ENCODE measurements around the gene ZFAND5. TPM values are rescaled to one million over a fixed set of nuclear protein-coding genes. Genes with fewer than 3 reads are reported as not detected.
A peak's percentile ranks its signal among the peaks of the same experiment; 100 is the strongest.

The ZFAND5 gene, protein sequence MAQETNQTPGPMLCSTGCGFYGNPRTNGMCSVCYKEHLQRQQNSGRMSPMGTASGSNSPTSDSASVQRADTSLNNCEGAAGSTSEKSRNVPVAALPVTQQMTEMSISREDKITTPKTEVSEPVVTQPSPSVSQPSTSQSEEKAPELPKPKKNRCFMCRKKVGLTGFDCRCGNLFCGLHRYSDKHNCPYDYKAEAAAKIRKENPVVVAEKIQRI
- polyA plus RNA-seq (ENCODE audit: insufficient read length in 3 of 3): 100 to 1,000 TPM; 197 to 212 (median 212) TPM

DNA sequence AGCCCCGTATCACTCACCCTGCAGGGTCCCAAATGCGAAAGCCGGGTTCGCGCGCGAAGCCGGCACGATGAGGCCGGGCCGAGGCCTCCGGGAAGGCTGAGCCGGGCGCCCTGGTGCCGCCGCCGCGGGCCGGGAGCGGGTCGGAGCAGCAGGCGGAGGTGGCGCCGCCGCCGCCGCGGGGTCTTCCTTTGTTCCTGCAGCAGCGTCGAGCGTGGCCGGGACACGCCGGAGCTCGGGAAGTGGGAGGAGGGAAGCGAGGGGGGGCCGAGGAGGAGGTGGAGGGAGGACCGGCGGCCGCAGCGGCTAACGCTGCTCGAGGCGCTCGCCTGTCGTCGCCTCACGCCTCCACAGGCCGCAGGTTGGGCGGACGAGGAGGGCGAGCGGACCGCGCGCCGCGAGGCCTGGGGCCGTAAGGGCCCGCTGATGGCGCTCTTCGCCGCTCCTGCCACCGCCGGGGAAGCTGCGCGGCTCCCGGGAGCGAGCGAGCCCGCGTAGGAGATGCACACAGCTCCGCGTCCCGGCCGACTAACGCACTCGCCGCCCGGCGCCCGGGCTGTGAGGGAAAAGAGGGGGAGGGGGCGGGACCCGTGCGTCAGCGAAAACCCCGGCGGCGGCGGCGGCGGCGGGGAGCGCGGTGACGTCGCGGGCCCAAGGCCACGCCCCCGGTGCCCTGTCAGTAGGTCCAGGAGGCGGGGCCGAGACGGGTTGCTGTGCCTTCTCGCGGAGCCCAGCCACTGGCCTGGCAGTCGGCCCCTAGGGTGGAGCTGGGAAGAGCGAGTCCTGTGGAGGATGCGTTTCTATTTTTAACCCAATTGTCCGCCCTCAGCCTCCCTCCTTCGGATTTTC lies at the start of gene ZFAND5:
Gene ZFAND5 (minus strand): TSS at position 530 of the 846 bp plus-strand sequence. CDS start 4,430 bp downstream, outside the sequence.
- peak; percentile 86 to 89 (median 87) for DNase-seq (ENCODE audit: low read depth in 3 of 3, low spot score in 2 of 3)

DNA sequence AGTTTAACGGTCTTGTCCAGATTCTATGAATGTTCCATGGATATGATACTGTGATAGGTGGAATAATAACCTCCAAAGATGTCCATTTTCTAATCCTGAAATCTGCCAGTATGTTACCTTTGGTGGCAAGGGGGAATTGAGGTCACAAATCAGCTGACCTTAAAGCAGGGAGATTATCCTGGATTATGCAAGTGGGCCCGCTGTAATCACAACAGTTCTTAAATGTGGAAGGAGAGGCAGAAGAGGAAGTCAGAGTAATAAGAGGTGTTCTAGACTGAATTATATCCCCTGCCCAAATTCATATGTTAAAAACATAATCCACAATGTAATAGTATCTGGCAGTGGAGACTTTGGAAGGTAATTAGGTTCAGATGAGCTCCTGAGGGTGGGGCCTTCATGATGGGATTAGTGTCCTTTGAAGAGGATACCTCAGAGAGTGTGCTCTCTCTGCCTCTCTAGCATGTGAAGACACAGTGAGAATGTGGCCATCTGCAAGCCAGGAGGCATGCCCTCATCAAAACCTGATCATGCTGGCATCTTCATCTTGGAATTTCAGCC lies 47.6 kb upstream of the ZFAND5 start:
- no peak for DNase-seq (ENCODE audit: low read depth in 3 of 3, low spot score in 2 of 3)

DNA sequence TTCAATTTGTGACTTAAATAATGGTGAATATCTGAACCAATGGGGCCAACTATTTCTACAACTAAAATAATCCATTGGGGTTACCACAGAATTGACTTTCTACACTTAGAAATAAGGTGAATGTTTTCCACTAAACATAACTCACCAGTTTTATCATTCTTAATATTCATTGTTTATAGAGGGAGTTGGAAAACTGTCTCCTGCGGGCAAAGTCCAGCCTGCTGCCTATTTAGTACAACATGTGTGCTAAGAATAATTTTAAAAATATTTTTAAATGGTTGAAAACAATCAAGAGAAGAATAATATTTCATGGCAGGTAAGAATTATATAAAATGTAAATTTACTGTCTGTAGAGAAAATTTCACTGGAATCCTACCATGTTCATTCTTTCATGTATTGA lies 45.2 kb upstream of the ZFAND5 start:
- no peak for DNase-seq (ENCODE audit: low read depth in 3 of 3, low spot score in 2 of 3)

DNA sequence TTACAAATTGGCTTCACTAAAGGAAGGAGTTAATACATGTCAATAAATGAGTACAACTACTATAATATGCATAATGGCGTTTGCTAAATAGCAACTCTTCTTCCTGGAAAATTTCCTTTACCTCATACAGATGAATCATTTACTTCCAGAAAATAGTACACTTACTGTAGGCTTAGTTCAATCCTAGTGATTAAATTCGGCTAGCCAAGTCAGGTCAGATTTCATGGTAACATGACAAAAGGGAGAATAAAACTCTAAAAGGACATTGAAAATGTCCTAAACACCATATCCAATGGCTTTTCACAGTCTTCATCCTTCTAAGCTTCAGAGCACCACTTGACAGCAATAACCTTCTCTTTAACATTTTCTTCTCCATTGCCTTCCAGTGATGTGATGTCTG lies 42.1 kb upstream of the ZFAND5 start:
- peak in 1 of 3 donors; percentile 6 for DNase-seq (ENCODE audit: low read depth in 3 of 3, low spot score in 2 of 3)

DNA sequence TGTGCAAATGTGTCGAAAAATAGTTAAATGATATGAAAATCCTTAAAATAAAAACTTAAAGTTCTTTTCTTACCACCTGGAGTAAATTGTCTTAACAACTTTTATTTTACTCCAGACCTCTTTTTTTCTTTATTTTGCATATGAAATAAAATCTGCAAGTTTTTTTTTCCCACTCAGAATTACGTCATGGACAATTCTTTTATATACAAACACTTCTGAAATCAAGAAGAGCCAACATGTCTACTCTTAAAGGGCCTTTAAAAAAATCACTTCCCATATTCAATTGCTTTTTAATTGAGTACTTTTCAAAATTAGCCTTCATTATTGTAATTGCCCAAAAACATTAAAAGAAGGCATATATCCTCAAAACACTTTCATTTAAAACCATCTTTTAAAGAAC lies 37.7 kb upstream of the ZFAND5 start:
- DNase-seq (ENCODE audit: low read depth in 3 of 3, low spot score in 2 of 3): no peak

DNA sequence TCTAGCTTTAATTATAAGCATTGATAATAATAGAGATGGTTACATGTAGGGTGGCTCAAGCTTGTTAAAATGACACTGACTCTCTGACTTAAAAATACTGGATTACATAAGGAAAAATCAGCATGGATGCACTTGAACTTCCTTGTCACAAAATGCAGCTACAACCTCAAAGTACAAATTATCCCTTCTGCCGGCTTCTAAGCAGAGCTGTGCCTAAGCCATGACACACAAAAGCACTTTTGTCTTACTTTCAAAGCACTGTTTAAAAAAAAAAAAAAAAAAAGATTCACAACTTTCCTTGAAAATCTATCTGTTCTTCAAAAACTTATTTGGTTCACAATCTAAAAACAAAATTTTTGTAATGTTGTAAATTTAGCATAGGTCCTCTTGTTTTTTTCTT lies 36.4 kb upstream of the ZFAND5 start:
- DNase-seq (ENCODE audit: low read depth in 3 of 3, low spot score in 2 of 3): no peak

DNA sequence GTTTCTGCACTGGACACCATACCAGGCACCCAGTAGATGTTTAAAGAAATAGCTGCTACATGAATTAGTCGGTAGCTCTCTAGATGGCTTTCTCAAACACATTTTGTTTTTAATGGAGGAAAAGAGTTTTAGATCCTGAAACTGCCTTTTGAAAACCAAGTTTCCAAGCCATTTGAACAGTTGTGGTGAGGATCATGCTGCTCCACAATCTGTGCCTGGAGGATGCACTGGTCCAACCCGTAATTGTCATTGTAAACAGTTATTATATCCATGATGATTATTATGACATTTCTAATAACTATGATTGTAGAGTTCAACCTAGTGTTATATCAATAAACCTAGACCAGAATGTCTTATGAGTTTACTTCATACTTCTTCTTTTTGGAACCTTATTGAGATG lies 35.9 kb upstream of the ZFAND5 start:
- DNase-seq (ENCODE audit: low read depth in 3 of 3, low spot score in 2 of 3): no peak

DNA sequence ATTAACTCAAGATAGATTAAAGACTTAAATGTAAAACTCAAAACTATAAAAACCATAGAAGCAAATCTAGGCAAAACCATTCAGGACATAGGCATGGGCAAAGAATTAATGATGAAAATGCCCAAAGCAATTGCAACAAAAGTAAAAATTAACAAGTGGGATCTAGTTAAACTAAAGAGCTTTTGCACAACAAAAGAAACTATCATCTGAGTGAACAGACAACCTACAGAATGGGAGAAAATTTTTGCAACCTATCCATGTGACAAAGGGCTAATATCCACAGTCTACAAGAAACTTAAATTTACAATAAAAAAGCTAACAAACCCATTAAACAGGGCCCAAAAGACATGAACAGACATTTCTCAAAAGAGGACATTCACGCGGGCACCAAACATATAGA lies 34.4 kb upstream of the ZFAND5 start:
- no peak for DNase-seq (ENCODE audit: low read depth in 3 of 3, low spot score in 2 of 3)

DNA sequence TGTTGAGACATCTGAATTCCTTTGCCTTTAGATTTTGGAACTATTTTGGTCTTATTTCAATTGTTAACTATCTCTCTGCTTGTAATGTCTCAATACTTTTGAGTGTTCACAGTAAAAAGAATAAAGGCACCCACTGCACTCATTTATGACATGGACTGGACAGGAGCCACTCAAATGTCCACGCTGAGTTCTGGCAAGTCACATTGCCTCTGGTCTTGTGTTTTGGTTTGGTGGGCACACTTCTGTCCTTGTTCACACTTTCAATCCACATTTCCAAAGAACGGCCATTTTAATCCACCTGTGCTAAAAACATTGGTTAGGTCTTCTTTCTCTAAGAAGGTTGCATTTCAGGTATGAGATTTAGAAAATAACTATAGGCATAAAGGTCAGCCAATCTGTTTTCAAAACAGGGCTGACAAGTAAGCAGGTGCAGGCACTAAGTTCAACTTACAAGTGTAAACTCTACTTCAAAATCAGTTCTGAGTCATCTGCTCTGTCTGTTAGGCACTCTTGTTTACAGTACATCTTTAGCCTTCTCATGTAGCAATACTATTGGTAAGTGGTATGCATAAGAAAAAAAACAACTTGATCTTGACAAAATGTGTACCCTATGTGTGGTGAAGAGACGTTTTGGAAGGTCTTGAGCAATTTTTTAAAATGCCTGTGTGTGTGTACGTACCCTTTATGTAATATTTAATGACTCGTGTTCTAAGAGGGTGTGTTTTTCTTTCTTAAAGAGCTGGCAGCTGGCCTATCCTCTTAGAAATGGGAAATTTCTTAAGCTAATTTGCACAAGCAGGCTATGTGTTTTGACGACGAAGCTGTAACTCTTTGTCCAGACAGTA lies 31.5 kb upstream of the ZFAND5 start:
- no peak for DNase-seq (ENCODE audit: low read depth in 3 of 3, low spot score in 2 of 3)

DNA sequence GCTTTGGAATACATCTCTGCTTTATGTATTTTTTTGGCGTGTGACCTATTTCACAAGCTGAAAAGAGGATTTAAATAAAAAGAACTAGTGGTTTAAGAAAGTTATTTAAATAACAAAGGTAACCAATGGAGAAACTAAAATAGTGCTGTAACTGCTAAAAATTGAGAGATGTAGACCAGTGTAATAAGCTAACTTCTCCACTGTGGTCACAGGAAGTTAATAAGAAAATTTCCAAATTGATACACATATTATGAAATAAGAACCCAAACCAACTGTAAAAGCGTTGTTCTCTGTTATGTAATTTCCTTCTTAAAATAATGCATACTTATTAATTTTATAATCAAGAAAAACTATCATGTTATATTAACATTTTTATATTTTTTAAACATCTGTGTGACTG lies 29.1 kb upstream of the ZFAND5 start:
- DNase-seq (ENCODE audit: low read depth in 3 of 3, low spot score in 2 of 3): no peak

DNA sequence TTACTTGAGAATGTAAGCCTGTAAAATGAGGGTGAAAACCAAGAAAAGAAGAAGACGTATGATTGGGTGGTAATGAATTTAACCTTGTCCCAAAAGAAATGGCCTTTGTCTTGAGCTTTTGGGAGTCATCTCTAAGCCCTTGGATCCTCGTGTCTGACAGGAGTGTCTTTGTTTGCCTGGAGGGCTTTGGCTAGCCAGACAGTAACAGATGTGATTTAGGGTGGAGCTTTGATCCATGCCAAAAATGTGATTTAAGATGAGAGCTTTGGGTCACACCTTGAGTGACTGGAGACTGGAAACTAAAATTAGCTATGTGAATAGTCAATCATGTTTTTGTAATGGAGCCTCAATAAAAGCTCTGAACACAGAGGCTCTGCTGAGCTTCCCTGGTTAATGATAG lies 25.9 kb upstream of the ZFAND5 start:
- no peak for DNase-seq (ENCODE audit: low read depth in 3 of 3, low spot score in 2 of 3)

DNA sequence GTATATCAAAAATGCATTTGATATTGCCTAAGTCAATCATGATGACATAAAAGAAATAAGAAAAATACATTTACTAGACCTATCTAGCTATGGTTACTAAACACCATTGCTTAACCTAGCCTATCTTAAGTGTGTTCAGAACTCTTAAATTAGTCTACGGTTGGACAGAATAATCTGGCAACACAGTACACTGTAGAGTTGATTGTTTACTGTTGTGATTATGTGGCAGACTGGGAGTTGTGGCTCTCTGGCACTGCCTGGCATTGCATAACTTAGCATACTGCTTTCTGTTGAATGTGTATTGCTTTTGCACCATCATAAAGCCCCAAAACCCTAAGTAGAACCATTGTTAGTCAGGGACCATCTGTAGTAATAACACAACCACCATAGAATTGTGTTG lies 21.2 kb upstream of the ZFAND5 start:
- DNase-seq (ENCODE audit: low read depth in 3 of 3, low spot score in 2 of 3): no peak

DNA sequence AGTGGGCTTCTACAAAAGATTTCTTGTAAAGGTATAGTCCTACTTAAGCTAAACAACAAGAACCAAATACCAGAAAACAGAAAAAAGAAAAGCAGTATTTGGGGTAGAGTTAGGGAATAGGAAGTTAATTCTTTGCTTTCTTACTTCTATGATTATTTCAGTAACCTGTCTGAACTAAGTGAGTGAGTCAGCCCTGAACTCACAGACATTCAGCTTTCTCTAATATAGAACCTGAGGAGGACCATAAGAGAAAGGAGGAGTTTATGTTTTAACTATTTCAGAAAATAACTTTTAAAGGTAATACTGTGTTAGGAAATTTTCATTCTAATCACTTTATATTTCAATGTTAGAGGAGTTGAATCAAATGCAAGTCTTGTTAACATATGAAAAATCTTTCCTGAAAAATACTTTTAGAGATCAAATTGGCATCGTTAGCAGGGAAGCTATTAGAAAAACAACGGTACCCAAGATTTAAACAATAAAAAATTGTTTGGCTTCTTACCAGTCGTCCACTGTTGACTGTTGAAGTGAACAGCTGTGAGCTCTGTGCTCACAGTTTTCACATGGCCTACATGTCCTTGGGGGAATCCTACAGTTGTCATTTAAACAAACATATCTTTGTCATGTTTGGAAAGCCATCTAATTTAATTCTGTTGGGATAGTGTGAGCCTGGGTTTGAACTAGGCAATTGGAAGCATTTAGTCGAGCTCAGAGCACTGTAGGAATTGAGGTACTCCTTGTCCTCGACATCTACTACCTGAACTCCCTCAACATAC lies 19.9 kb upstream of the ZFAND5 start:
- no peak for DNase-seq (ENCODE audit: low read depth in 3 of 3, low spot score in 2 of 3)

DNA sequence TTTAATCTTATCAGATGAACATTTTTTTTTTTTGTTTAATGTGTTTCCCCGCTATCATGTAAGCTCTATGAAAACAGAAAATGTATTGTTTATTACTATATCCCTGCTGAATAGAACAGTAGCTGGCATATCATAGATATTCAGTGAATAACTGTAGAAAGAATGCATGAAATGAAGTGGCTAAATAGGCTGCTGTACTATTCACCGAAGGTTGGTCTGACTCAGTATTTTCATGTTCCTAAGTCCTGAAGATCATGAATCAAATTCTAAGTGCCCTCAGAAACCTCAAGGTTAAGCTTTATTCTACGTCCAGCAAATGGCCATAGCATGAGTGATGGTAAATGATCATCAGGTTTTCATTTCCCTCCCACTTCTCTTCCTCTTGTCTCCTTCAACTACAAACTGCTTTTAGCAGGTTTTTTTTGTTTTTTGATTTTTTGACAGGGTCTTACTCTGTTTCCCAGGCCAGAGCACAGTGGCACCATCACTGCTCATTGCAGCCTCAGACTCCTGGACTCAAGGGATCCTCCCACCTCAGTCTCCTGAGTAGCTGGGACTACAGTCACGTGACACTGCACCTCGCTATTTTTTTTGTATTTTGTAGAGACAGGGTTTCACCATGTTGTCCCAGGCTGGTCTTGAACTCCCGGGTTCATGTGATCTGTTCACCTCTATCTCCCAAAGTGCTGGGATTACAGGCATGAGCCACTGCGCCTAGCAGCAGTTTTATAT lies 19.1 kb upstream of the ZFAND5 start:
- DNase-seq (ENCODE audit: low read depth in 3 of 3, low spot score in 2 of 3): no peak

DNA sequence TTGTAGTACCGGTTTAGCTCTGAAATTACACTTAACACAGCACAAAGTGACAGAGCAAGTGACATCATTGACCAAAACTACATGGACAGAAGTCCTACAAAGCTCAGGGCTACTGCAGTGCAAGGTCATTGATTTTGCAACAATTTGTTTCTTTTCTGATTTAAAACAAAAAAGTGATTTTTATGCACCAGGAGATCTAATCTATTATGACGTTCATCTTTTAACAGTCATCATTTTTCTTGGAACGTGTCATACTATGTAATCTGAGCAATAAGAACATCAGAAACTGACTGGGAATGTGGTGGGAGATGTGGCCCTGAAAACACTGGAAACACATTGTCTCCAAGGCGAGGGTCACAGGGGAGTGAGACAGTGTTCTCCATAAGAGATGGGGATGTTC lies 17.4 kb upstream of the ZFAND5 start:
- DNase-seq (ENCODE audit: low read depth in 3 of 3, low spot score in 2 of 3): no peak

DNA sequence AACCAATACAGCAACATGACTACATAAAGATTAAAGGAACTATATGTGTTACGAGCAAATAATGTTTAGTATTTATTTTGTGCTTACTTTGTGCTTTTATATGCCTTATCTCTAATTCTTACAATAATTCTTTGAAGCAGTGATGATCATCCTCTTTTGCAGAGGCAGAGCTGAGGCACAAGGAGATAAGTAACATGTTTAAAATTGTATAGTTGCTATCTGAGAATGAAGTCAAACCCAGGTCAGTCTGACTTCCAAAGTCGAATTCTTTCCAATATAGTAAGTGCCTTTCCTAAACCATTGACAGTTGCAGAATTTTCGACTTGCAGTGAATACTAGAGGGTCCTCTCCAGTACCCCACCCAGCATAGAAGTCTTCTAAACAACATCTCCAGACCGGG lies 12.0 kb upstream of the ZFAND5 start:
- no peak for DNase-seq (ENCODE audit: low read depth in 3 of 3, low spot score in 2 of 3)

DNA sequence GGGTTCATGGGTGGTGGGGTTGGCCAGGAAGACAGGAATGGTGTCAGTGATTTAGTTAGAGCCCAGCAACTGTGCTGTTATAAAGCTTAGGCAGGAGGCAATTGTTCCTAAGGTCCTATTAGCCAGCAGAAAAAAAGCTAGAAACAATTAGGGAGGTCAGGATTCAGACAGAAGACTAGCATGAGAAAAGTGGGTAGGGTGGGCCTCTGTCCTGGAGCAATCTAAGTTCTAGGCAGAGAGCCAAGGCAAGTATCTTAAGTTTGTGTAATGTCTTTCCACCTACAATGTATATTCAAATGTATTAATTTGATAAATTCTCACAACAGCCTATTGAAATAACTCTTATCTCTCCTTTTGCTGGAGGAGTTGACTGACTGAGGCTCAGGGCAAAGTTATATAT lies 6.1 kb upstream of the ZFAND5 start:
- no peak for DNase-seq (ENCODE audit: low read depth in 3 of 3, low spot score in 2 of 3)

DNA sequence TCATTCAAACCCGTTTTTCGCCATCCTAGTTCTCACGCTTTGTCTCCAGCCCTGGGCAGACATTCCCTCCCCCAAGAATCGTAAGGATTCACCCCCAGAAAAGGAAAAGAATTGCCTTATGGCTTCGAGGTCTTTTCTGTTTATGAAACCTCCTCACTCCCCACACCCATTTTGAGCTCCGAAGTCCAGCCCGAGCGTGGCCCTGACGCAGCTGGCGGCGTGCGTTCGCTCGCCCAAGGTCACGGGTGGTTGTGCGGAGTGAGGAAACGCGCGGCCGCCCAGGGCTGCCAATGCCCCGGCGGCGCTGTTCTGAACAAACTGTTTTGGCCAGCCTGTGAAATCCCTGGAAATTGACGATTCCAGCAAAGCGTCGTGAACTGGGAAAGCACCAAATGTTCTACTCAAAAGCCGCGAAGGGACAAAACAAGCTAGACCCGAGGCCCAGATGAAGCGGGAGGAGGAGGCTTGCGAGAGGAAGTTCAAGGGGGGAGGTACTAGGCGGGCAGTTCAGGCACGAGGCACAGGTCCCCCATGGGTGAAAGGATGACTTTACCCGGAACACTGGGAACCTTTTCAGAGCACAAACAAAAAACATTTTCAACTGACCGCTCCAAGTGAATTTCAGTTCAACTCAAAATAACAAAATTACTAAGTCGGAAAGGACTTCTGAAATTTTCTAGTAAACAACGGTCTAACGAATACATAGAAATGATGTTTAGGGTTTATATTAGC lies 683 bp upstream of the ZFAND5 start:
- DNase-seq (ENCODE audit: low read depth in 3 of 3, low spot score in 2 of 3): peak; percentile 63 to 79 (median 65)

Measured in right renal cortex interstitium (tissue), 3 donors.